Kidney glomerular epithelial cell (primary cell): Measurements from ENCODE around the gene OCIAD1.
"Not testable (repeated sequence)": the region's sequence is repeated elsewhere in the genome, so short reads cannot be mapped to it uniquely, and the experiment has no call there.

Source experiments
- DNase-seq: peaks from one replicate; lab custom pipeline; 2025; lab: John Stamatoyannopoulos, UW

The OCIAD1 gene

DNA sequence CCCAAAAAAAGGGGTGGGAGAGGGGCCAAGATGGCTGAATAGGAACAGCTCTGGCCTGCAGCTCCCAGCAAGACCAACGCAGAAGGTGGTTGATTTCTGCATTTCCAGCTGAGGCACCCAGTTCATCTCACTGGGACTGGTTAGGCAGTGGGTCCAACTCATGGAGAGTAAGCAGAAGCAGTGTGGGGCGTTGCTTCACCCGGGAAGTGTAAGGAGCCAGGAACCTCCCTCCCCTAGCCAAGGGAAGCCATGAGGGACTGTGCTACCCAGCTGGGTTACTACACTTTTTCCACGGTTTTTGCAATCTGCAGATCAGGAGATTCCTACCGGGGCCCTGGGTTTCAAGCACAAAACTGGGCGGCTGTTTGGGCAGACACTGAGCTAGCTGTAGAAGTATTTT, 13.9 kb upstream of the OCIAD1 start:
- no peak for DNase-seq

DNA sequence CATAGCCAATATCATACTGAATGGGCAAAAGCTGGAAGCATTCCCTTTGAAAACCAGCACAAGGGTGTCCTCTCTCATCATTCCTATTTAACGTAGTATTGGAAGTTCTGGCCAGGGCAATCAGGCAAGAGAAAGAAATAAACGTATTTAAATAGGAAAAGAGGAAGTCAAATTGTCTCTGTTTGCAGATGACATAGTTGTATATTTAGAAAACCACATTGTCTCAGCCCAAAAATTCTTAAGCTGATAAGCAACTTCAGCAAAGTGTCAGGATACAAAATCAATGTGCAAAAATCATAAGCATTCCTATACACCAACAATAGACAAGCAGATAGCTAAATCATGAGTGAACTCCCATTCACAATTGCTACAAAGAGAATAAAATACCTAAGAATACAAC, 9.5 kb upstream of the OCIAD1 start:
- not testable (repeated sequence) for DNase-seq

DNA sequence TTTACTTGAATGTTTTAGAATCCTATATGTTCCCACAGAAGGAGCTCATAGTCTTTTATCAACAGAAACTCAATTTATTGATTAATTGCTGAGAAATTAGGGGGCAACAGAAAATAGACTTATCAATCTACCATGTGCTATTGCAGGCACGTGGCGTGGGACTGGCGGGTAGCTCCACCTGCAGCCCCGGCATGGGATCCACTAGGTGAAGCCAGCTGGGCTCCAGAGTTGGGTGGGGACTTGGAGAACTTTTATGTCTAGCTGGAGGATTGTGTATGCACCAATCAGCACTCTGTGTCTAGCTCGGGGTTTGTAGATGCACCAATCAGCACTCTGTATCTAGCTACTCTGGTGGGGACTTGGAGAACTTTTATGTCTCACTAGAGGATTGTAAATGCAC, 3.3 kb upstream of the OCIAD1 start:
- DNase-seq = no peak

DNA sequence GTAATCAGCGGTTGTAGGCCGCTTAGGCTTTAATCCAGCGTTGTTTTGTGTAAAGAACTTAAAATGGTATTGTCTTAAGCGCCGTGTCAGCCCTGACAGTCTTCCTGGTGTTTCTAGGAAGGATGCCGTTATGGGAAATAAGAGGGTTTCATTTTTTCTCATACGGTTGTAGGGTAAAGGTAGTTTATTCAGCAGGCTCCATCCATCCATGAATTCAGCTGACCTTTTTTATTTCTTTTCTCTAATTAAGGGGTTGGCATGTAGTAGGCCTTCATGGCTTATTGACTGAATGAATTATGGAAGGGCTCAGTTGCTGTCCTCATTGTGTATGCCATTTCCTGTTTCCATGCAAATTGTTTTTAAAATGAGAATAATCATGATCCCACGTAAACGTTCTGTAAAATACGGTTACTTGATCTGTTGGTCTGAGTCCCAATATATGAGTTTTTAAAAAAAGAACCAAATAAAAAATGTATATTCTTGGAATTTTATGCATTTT, 693 bp downstream of the OCIAD1 start:
- peak; percentile 56 for DNase-seq

DNA sequence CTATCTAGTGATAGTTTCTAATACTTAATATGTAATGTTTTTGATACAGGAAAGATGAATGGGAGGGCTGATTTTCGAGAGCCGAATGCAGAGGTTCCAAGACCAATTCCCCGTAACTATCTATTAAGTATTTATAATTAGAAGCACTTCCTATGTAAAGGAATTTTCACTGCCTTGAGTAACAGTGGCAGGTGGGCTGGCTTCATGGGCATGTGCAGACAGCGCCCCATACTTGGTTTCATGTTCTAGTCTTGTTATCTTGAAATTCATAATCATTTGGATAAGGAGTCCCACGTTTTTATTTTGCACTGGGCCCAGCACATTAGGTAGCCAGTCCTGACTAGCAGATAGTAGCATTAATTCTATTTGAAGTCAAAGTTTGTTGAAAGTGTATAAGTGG, 1.7 kb downstream of the OCIAD1 start:
- DNase-seq = no peak

DNA sequence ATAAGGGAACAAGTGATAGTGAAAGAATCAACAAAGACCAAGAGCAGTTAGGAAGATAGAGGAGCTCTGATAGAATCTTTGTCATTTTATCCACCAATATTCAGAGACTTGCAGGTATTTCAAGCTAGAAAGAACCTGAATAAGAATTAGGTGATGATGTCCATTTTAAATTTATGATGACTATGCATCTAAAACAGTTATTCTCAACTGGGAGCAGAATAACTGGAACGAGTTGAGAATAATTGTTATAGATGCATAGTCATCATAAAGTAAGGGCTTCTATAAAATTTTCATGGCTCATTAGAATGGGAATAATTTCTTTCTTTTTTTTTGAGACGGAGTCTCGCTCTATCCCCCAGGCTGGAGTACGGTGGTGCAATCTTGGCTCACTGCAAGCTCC, 5.8 kb downstream of the OCIAD1 start:
- no peak for DNase-seq

DNA sequence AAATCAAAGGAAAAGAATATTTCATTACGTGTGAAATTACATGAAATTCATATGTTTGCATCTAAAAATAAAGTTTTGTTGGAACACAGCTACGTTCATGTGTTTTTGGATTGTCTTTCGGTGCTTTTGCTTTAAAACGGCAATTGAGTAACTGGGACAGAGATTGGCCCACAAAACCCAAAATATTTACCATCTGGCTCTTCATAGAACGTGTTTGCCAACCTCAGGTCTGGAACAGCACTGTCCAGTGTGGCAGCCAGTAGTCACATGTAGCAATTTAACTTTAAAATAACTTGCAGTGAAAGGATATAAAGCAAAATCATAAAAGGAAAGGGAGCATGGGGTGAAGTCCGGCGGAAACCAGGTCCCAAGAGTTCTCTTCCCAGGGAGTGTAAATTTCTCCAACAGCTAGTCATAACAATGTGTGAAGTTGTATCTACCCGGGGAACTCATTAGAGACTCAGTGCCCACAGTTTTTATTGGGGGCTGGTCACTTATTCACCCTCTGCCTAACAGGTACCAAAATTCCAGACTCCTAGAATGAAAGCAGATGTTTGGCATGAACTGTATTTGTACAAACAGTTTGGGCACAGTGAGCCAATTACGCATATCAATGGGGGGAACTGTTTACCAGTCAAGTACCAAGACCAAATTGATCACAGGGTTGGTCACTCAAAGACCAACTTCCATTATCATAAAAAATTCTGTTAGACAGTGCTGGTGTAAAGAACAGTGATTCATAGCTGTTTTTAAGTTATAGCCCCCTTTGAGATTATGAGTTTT, 10.3 kb downstream of the OCIAD1 start:
- DNase-seq = no peak

DNA sequence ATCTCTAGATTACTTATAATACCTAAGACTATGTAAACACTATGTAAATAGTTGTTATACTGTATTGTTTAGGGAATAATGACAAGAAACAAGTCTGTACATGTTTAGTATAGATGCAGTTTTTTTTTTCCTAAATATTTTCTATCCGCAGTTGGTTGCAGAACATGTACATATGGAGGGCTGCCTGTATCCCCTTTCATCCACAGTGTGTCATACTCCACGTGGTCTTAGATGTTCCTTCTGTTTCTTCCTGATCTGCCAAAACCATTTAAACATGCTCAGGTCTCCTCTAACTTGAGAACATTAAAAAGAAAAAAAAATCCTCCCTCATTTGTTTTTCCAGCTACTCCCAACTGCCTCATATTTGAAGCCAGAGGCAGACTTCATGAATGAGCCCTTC, 14.0 kb downstream of the OCIAD1 start:
- no peak for DNase-seq

DNA sequence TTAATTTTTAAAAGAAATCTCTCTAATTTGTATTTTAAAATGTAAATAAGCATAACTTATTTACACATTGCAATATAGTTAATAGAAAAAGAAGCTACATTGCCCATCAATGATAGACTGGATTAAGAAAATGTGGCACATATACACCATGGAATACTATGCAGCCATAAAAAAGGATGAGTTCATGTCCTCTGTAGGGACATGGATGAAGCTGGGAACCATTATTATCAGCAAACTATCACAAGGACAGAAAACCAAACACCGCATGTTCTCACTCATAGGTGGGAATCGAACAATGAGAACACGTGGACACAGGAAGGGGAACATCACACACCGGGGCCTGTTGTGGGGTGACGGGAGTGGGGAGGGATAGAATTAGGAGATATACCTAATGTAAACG, 17.9 kb downstream of the OCIAD1 start:
- not testable (repeated sequence) for DNase-seq

DNA sequence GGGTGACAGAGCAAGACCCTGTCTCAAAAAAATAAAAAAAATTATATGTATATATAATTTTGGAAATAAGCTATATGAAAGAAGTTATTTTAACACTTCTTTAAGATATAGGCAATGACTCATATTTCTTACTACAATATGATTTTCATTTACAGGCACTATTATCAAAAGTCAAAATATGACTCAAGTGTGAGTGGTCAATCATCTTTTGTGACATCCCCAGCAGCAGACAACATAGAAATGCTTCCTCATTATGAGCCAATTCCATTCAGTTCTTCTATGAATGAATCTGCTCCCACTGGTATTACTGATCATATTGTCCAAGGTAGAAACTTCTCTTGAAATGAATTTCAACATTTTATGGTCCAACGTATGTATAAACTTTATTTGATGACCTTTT, 20.8 kb downstream of the OCIAD1 start:
- no peak for DNase-seq

DNA sequence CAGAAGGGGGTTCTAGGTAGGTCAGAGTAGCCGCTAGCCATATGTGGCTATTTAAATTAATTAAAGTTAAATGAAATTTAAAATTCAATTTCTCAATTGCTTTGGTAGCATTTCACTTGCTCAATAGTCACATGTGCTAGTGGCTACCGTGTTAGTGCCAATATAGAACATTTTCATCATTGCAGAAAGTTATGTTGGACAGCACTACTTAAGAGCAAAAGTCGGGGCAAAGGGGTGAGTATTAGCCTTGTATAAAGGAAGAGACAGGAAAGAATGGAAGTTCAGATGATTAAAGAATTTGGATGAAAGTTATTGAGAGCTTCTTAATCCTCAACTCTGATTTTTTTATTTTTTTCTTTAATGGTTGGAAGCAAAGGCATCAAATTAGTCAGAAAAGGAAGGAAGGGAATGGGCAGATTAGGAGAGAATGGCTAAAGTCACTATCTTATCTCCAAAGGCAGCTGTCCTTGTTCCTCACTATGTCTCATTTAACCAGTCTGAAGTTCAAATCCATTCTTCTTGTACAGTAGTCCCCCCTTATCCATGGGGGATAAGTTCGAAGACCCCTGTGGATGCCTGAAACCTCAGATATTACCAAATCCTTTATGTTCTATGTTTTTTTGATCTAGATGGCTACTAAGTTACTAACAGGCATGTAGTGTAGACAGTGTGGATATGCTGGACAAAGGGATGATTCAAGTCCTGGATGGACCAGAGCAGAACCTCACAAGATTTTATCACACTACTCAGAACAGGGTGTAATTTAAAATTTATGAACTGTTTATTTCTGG, 22.9 kb downstream of the OCIAD1 start:
- DNase-seq = no peak

DNA sequence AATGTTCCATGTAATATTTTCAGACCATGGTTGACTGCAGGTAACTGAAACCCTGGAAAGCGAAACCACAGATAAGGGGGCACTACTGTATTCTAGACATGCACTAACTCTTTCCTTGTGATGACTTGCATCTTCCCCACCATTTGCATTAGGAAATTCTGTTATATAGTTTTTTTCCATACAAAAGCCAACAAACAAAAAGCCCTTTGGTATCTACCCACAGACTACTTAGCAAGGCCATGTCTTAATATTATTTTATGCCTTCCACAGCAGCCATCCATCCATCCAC, 23.5 kb downstream of the OCIAD1 start:
- DNase-seq = no peak

DNA sequence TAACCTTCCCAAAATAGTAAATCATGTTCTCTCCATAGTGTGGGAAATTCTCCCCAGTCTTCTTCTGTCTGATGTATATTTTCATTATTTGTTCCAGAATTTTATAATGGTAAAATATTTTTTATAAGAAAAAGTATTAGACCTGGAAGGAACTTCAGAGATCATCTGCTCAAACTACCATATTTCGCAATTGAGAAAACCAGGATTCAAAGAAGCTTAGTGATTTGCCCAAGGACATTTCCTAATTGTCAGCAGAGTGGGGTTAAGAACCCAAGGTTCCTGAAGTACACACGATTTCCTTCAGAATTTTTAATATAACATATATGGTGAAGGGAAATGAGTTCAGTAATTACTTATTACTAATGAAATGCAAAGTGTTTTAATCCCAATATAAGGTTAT, 24.1 kb downstream of the OCIAD1 start:
- no peak for DNase-seq

DNA sequence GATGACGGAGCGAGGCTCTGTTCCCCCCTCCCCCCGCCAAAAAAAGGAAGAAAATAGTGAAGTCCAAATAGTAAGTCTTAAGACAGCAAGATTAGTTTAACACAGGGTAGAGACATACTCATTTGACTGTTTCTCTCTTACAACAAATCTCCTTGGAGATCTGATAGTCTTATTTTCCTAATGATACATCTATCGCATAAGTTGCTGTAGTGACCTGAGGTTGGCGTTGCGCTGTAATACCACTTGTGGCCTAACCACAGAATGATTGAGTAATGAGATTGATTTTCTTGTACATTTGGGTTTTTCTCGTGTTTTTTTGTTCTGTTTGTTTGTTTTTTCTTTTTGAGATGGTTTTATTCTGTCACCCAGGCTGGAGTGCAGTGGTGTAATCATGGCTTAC, 27.2 kb downstream of the OCIAD1 start:
- no peak for DNase-seq

DNA sequence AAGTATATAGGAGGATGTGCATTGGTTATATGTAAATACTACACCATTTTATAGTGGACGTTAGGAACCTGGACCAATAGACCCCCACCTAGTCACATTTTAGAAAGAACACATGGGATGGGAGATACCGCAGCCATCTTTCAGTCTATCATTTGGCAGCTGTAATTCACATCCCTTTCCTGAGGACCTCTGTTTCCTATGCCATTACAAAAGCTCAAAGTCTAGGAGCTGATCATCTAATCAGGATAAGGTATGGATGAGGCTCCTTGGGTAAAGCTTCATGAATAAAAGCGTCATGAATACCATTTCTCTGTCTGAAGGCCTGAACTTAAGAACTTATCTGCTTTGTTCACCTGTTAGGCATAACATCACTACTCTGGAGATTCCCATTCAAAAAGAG, 31.1 kb downstream of the OCIAD1 start:
- no peak for DNase-seq

DNA sequence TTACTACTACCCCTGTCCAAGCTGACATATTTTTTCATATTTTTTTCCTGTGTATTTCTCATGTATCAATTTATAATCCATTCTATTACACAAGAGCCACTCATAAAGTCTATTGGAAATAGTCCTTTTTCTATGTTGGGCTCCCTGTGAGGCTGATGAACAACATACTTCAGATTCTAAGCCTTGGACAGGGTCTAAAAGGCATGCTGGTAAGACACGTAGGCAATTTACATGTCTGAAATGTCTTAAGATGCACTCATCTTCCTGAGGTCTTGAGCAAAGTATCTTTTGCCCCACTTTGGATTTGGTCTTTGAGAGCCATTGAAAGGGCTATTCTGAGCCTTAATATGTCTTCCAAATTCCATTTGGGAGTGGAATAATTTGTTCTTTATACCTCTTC, 31.8 kb downstream of the OCIAD1 start:
- no peak for DNase-seq

DNA sequence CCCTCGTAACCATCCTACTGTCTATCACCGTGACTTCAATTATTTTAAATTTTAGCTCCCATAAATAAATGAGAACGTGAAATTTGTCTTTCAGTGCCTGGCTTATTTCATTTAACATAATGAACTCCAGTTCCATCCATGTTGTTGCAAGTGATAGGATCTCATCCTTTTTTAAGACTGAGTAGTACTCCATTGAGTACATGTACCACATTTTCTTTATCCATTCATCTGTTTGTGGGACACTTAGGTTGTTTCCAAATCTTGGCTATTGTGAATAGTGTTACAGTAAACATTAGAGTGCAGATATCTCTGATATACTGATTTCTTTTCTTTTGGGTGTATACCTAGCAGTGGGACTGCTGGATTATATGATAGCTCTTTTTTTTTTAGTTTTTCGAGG, 32.8 kb downstream of the OCIAD1 start:
- no peak for DNase-seq

DNA sequence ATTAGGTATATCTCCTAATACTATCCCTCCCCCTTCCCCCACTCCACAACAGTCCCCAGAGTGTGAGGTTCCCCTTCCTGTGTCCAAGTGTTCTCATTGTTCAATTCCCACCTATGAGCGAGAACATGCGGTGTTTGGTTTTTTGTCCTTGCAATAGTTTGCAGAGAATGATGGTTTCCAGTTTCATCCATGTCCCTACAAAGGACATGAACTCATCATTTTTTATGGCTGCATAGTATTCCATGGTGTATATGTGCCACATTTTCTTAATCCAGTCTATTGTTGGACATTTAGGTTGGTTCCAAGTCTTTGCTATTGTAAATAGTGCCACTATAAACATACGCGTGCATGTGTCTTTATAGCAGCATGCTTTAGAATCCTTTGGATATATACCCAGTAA, 33.8 kb downstream of the OCIAD1 start:
- not testable (repeated sequence) for DNase-seq

DNA sequence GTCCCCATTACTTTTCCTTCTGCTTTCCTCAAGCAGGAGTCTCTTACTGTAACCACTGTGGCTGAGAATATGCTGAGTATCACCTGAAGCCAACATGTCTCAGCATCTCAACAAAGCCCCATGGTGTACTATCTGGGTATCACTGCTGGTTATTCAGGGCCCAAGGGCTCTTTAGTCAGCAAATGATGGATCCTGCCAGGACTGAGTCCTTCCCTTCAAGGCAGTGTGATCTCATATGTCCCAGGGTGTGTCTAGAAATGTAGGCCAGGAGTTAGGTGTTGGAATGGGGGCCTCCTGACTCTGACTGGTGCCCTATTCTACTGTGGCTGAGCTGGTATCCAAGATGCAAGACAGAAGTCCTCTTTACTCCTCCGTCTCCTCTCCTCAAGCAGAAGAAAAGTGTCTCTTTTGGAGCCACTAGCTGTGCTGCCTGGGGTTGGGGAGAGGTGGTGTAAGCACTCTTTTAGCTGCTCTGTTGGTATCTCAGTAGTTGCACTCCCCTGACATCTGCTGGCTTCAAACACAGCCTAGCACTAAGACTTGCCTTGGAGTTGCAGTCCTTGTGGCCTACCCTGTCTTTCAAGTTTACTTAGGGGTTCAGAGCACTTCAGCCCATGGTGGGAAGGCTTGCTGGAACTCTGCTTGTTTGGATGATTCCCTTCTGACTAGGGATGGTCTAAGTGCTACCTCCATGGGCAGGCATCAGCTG, 47.1 kb downstream of the OCIAD1 start:
- no peak for DNase-seq

DNA sequence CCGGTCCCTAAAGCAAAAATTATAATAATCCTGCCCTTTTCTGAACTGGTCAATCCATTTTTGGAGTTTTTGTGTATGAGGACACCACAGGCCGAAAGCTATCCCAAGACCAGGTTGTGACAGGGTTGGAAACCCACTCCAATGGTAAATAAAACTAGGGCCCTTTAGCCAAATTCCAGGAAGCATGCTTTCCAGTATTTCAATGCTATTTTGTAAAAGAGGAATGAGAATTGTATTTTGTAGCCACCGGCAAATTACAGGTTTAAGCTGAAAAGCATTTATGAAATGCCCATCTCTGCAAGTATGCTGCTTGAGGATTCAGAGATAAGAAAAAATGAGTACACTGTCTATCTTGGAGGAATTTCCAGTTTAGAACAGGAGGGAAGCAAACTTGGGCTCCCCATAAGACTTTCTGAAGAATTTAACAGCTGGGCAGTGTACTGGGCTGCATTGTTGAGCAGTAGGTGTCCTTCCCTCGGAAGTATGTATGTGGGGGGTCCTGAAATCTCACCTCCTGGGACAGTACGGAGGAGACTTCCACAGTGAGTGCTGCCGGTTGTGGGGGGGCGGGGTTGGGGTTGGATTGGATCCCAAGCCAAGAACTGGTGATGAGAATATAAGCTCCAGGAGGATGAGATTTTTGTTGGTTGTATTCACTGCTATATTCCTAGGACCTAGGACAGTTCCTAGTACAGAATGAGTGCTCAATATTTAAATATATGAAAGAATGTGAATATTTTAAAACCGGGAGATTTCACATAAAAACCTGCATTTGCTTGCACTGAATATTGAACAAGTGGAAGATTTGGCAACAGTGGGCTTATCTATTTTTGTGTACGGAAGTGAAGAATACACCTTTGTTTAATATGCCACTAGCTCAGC, 48.9 kb downstream of the OCIAD1 start:
- DNase-seq = no peak

DNA sequence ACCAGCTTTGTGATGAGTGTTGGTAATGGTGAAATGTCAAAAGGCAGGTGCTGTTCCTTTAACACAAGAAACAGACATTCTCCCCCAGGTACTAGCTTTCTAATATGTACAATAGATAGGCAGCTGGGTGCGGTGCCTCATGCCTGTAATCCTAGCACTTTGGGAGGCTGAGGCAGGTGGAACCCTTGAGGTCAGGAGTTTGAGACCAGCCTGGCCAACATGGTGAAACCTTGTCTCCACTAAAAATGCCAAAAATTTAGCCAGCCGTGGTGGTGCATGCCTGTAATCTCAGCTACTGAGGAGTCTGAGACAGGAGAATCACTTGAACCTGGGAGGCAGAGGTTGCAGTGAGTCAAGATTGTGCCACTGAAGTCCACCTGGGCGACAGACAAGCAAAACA, 50.8 kb downstream of the OCIAD1 start:
- not testable (repeated sequence) for DNase-seq

DNA sequence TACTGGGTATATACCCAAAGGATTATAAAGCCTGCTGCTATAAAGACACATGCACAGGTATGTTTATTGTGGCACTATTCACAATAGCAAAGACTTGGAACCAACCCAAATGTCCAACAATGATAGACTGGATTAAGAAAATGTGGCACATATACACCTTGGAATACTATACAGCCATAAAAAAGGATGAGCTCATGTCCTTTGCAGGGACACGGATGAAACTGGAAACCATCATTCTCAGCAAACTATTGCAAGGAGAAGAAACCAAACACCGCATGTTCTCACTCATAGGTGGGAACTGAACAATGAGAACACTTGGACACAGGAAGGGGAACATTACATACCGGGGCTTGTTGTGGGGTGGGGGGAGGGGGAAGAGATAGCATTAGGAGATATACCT, 58.9 kb downstream of the OCIAD1 start:
- not testable (repeated sequence) for DNase-seq
